K562 (cell line): ENCODE measurements around the gene GNAQ. TPM values are rescaled to one million over a fixed set of nuclear protein-coding genes. Genes with fewer than 3 reads are reported as not detected.

ENCODE experiments used
- ATAC-seq: fragments of 200-7000 bp; cut with Tn5 transposase; 3 replicates; pipeline ENCODE4 v1.9.1; 2020; ENCODE audit warnings: moderate library complexity
- BruUV-seq: library from RNA; stranded (reverse); fragments of 400-500 nt; replicated peaks from 2 replicates; lab custom pipeline; 2021; lab: Mats Ljungman, UMichigan
- CTCF ChIA-PET: fragments of 300-600 bp; formaldehyde crosslinking; extraction: SDS; loops from one replicate; lab custom pipeline; 2021; ENCODE audit warnings: low intra/inter-chr PET ratio; lab: Yijun Ruan, JAX
- POLR2A ChIA-PET: fragments of 300-600, 350-650 bp; sonication (Branson Sonifier 250); formaldehyde crosslinking; extraction: SDS; loops from one replicate; lab custom pipeline; 2021; ENCODE audit warnings: antibody characterized with exemption, inconsistent platforms; lab: Yijun Ruan, JAX
- DNase-seq, 4 experiments: peaks; one replicate each; pipeline versions ENCODE4 v3.0.0 to v3.0.0-alpha.2; 2011 to 2018; ENCODE audit warnings: low spot score in 3 of 4, mixed read lengths in 3 of 4; ENCODE audit errors: extremely low read depth in 1 of 4
- FAIRE-seq: peaks from 2 replicates; lab custom pipeline; 2011; peaks lifted over from hg19 to GRCh38; lab: Jason Lieb, UNC
- H2AFZ ChIP-seq: 2 replicates; pipeline ENCODE4 v1.6.0; 2011; ENCODE audit warnings: low read depth, low read length, control low read depth, inconsistent platforms
- H3K27ac ChIP-seq: fragments of 200-600 bp; 3 replicates; pipeline ENCODE4 v1.8.0; 2011; ENCODE audit warnings: low read depth, mild to moderate bottlenecking, control low read depth, inconsistent platforms, low read length, moderate library complexity, mixed read lengths; ENCODE audit errors: extremely low read depth
- H3K27me3 ChIP-seq, 2 experiments: fragments of 300-600 bp in 1 of 2; 2 replicates in 1 of 2; 3 replicates in 1 of 2; pipeline versions ENCODE4 v1.6.0 to v1.8.0; 2011; ENCODE audit warnings: inconsistent platforms in 2 of 2, low read length in 2 of 2, mild to moderate bottlenecking in 1 of 2, mixed read lengths in 1 of 2, moderate library complexity in 1 of 2; ENCODE audit not compliant: control insufficient read depth in 2 of 2, insufficient read depth in 2 of 2
- H3K36me3 ChIP-seq: fragments of 300-600 bp; 3 replicates; pipeline ENCODE4 v1.8.0; 2011; ENCODE audit warnings: mild to moderate bottlenecking, low read length, inconsistent platforms; ENCODE audit not compliant: control insufficient read depth, insufficient read depth
- H3K4me1 ChIP-seq, 2 experiments: fragments of 200-600 bp in 1 of 2; replicated peaks in 1 of 2; 2 replicates in 1 of 2; 3 replicates in 1 of 2; pipeline versions ENCODE4 v1.5.1 to v1.8.0; 2011; ENCODE audit warnings: inconsistent platforms in 2 of 2, low read length in 2 of 2, mild to moderate bottlenecking in 1 of 2, mixed read lengths in 1 of 2, moderate library complexity in 1 of 2; ENCODE audit not compliant: control insufficient read depth in 2 of 2, insufficient read depth in 2 of 2
- H3K4me2 ChIP-seq: 2 replicates; pipeline ENCODE4 v1.6.1; 2011; ENCODE audit warnings: low read length, control low read depth, inconsistent platforms, mixed read lengths; ENCODE audit not compliant: insufficient read depth
- H3K4me3 ChIP-seq: fragments of 200-600 bp; sonication (generic), shearing (Covaris generic); 2 replicates; pipeline ENCODE4 v1.5.1; 2016; ENCODE audit warnings: control low read depth, inconsistent platforms
- H3K79me2 ChIP-seq: fragments of 200-600 bp; 3 replicates; pipeline ENCODE4 v1.8.0; 2011; ENCODE audit warnings: low read length, inconsistent platforms; ENCODE audit not compliant: control insufficient read depth, insufficient read depth
- H3K9ac ChIP-seq, 2 experiments: 2 replicates each; pipeline versions ENCODE4 v1.6.0 to v1.6.1; 2011; ENCODE audit warnings: low read depth in 2 of 2, low read length in 2 of 2, control low read depth in 1 of 2, inconsistent platforms in 1 of 2, mild to moderate bottlenecking in 1 of 2, mixed read lengths in 1 of 2; ENCODE audit not compliant: insufficient read depth in 1 of 2
- H3K9me1 ChIP-seq: one replicate; pipeline ENCODE4 v1.6.0; 2011; ENCODE audit warnings: inconsistent platforms, mild to moderate bottlenecking, low read length, moderate library complexity; ENCODE audit not compliant: control insufficient read depth, insufficient read depth
- H3K9me3 ChIP-seq: replicated peaks from 2 replicates; pipeline ENCODE4 v1.5.1; 2011; ENCODE audit warnings: low read depth, low read length, inconsistent platforms; ENCODE audit not compliant: control insufficient read depth, insufficient read depth
- H4K20me1 ChIP-seq: replicated peaks from 2 replicates; pipeline ENCODE4 v1.6.1; 2011; ENCODE audit warnings: low read length, inconsistent platforms, mixed read lengths; ENCODE audit not compliant: control insufficient read depth, insufficient read depth
- NFIC ChIP-seq: fragments of 450-650 bp; IDR thresholded peaks from 2 replicates; pipeline ENCODE4 v1.6.1; 2017; ENCODE audit warnings: mild to moderate bottlenecking, inconsistent platforms
- WGBS: fragments of 100-300 bp; shearing (Covaris generic); methylation state at CpG from one replicate; pipeline ENCODE4 v1.1.6; 2016; ENCODE audit warnings: low coverage, mixed read lengths; ENCODE audit not compliant: insufficient coverage; ENCODE audit errors: missing lambda C conversion rate; 5-methylcytosine and 5-hydroxymethylcytosine counted together
- in situ Hi-C: fragments of 300-500 bp; cut with MboI; formaldehyde crosslinking; loops from 4 replicates; pipeline ENCODE4 v1.15.0; 2018; ENCODE audit warnings: inconsistent platforms, mixed read lengths
- intact Hi-C: fragments of 100-400 bp; cut with micrococcal nuclease; formaldehyde crosslinking; loops from 2 replicates; pipeline ENCODE4 v1.14.2; 2022
- polyA plus RNA-seq, 8 experiments: library from polyadenylated mRNA; depleted of rRNA in 4 of 8; stranded (reverse) in 5 of 8; unstranded in 3 of 8; fragments of >200 nt; fragmentation: Nextera tagmentation in 2 of 8; fragmentation: Illumina TruSeq in 1 of 8; extraction: Ambion mirVana in 2 of 8; extraction: Trizol in 1 of 8; gene quantifications; 2 replicates each; pipeline versions ENCODE4 v1.2.1 to v1.2.3, GENCODE V29; 2011 to 2014; ENCODE audit warnings: inconsistent platforms in 1 of 8, missing spikeins in 1 of 8
- total RNA-seq, 7 experiments: library from RNA; depleted of rRNA in 6 of 7; stranded (reverse); fragments of >200 nt in 6 of 7; fragmentation: Illumina TruSeq in 2 of 7; extraction: Trizol in 2 of 7; gene quantifications; 2 replicates each; pipeline versions ENCODE4 v1.2.1 to v1.2.3, GENCODE V29; 2011 to 2021; ENCODE audit warnings: low replicate concordance in 1 of 7
- TF ChIP-seq, protein P1 (sequence below): fragments of 250-450 bp; sonication (Bioruptor Pico); IDR thresholded peaks from 2 replicates; pipeline ENCODE4 v1.5.0; 2020; ENCODE audit warnings: mild to moderate bottlenecking, borderline replicate concordance

The GNAQ gene
- total and polyA plus RNA-seq, 9 of the 15 experiments (the other 6 are each of a cell fraction or from before 2014, with no cell fraction given) = 4.8 to 27.9 (median 17.5) TPM

- in situ Hi-C loops (no loop called here), intact Hi-C loops (no loop called here)
- H3K27ac ChIP-seq = no peak overlapping the region
- no peak overlapping the region for H2AFZ ChIP-seq
- H3K36me3 ChIP-seq = no peaks in the 10 kb centered on the region
- H3K27me3 ChIP-seq = no peaks in the 10 kb centered on the region
- H3K4me1 ChIP-seq = no peaks in the 10 kb centered on the region; a peak in 1 of 5 replicates
- POLR2A ChIA-PET = interaction anchor here (0.6 kb wide), 1 partner anchor 573 kb away, joined by 3 read pairs; no protein-coding TSS in a partner anchor
- 40% methylated on average over 6 of the region's 9 CpGs for WGBS
- H4K20me1 ChIP-seq = no peaks in the 10 kb centered on the region
- no peaks in the 10 kb centered on the region for H3K79me2 ChIP-seq
- DNase-seq = no peak
- H3K9ac ChIP-seq = no peak overlapping the region
- TF ChIP-seq NFIC = peak; percentile 52; the same call in 1 of the 2 replicates
- TF ChIP-seq, protein P1, sequence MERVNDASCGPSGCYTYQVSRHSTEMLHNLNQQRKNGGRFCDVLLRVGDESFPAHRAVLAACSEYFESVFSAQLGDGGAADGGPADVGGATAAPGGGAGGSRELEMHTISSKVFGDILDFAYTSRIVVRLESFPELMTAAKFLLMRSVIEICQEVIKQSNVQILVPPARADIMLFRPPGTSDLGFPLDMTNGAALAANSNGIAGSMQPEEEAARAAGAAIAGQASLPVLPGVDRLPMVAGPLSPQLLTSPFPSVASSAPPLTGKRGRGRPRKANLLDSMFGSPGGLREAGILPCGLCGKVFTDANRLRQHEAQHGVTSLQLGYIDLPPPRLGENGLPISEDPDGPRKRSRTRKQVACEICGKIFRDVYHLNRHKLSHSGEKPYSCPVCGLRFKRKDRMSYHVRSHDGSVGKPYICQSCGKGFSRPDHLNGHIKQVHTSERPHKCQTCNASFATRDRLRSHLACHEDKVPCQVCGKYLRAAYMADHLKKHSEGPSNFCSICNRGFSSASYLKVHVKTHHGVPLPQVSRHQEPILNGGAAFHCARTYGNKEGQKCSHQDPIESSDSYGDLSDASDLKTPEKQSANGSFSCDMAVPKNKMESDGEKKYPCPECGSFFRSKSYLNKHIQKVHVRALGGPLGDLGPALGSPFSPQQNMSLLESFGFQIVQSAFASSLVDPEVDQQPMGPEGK = no peak
- no peaks in the 10 kb centered on the region for H3K9me1 ChIP-seq
- no peak overlapping the region for H3K4me3 ChIP-seq
- FAIRE-seq = no peak
- no peaks in the 10 kb centered on the region for H3K9me3 ChIP-seq
- no TSS peak for BruUV-seq
- CTCF ChIA-PET = no interaction called here
- no peak for ATAC-seq
- H3K4me2 ChIP-seq = no peak overlapping the region
Measured at GRCh38 chr9:77712533-77713130, 319.0 kb downstream of the GNAQ start.
